HG02759 (cell line): Measurements from ENCODE around the gene LTBP1.
"Not testable (repeated sequence)": the region's sequence is repeated elsewhere in the genome, so short reads cannot be mapped to it uniquely, and the experiment has no call there.

Experiments
- ATAC-seq: cut with Tn5 transposase; IDR thresholded peaks from one replicate; pipeline ENCODE4 v1.9.1; 2021; ENCODE audit warnings: mild to moderate bottlenecking, moderate library complexity; ENCODE audit not compliant: unreplicated experiment

Gene LTBP1

DNA sequence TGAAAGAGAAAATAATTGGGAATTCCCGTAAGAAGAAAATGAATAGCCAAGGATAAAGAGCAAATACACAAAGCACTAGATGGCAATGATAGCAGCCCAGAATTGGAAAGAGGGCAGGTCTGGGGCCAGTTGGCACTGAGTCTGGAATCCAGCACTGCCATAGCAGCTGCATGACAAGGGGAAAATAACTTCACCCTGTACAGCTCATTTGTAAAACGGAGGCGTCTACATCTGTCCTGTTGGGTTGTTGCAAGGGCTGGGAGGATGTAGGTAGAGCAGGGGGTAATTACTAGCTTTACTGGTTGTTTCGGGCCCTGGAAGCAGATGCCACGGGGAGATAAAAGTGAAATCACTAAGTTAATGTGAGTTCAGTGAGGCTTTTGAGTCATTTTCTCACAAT is 419.7 kb downstream of the LTBP1 start:
- no peak for ATAC-seq

DNA sequence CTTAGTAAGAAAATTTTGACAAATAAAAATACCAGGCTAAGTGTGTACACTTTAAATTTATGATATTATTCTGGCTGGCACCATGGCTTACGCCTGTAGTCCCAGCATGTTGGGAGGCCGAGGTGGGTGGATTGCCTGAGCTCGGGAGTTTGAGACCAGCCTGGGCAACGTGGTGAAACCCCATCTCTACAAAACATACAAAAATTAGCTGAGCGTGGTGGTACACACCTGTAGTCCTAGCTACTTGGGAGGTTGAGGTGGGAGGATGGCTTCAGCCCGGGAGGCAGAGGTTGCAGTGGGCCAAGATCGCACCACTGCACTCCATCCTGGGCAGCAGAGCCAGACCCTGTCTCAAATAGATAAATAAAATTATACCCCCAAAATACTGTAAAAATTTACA is 421.8 kb downstream of the LTBP1 start:
- ATAC-seq, result not testable (repeated sequence)

DNA sequence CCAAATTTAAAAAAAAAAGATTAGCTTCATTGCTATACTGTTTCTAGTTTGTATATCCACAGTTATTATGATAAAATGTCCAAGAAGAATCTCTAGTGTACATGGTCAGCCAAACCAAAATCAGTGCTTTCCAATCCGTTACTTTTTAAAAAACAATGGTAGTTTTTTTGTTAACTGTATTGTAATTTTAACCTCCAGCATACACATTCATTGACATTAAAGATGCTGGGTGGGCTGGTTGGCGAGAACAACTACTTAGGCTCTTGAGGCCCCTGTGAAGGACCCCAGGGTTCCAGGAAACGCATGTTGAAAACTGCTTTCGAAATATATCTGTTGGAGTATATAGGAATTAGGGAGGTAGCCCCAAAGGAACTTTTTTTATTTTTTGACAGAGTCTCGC is 422.4 kb downstream of the LTBP1 start:
- no peak for ATAC-seq

DNA sequence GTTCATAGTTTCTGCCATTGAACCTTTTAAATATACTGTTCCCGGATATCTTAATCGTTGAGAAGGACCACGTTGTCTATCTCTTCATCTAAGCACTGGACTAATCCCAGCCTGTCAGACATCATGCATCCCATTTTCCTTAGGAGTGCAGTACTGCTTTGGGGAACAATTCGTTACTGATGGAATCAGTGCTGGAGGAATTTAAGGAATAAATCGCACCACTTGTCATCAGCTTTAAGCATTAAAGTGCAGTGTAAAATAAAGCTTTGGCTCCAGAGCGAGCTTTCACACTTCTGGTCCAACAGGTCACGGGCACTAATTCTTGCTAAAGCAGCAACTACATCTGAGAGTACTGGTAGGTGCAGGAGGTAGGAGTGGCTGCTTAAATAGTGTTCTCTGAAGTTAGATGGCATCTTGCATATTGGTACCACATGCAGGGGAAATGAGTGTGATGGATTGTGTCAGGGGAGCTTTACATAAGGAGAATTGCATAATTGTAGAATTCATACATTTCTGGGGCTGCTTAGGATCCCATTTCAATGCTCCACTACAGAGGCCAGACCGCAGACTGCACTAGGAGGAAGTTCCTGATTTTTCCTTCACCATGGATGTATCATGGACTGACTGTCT is 424.0 kb downstream of the LTBP1 start:
- ATAC-seq, result no peak

DNA sequence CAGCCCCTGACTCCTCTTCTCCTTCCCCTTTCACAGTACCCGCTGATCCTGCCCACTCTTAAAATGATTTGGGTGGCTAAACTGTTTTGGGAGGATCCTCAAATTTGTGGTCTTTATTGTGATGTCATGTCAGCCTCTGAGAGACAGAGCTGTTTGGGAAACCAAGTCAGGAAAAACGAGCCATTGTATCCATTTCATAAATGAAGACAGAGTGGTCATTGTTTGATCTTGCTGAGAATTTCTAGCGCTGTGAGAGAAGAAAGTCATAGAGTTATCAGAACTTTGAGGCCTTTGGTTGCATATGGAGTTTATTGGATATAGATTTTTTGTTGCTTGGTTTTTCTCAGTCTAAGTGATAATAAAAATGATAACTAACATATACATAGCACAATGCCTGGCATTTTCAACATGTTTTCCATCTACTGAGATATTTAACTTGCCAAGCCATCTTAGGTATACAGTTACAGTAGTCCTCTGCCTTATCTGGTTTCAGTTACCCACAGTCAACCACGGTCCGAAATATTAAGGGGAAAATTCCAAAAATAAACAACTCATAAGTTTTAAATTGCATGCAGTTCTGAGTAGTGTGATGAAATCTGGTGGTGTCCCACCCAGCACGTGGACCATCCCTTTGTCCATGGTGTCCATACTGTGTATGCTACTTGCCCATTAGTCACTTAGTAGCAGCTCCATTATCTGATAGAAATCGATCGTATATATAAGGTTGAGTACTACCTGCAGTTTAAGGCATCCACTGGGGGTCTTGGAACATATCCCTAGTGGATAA is 424.7 kb downstream of the LTBP1 start:
- ATAC-seq, result no peak

DNA sequence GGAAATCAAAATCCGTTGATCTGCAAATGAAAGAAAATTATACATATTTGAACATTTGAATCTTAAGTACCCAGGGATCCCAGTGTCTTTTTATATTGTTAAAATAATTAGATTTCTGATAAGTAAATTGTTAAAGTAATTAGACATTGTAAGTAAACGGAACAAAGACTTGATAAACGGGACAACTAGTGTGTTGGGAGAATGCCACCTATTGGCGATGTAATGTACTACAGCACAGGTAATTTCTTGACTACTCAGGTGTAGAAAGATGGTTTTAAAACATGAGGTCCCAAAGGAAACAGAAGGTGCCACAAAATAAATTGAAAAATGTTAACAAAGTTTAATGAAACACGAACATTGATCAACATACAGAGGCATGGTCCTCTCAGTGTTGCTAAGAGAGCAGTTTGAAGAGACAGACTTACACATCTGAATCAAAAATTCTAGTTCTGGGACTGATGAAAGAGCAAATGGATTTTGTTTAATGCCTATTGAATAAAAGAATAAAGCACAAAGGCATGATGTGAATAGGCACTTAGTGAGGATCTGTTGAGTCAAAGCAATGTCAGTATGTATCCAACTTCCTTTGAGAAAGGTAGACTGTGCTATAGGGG is 426.3 kb downstream of the LTBP1 start:
- ATAC-seq, result peak; percentile 64

DNA sequence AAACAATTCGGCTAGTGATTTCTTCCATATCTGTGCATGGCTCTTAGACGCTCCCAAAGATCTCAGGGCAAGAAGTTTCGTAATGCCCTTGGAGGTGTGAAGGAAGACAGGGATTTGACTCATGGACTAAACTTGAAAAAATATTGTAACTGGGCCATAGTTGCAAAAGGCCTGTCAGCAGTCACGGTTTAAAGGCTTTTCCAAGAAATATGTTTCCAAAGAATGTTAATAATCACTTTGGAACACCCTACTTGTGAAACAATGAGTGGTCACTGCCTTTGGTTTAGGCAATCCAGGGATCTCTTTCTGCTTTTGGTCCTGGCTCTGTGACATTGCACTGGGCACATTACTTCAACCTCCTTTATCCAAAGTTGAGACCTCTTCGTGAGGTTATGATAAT is 427.2 kb downstream of the LTBP1 start:
- no peak for ATAC-seq

DNA sequence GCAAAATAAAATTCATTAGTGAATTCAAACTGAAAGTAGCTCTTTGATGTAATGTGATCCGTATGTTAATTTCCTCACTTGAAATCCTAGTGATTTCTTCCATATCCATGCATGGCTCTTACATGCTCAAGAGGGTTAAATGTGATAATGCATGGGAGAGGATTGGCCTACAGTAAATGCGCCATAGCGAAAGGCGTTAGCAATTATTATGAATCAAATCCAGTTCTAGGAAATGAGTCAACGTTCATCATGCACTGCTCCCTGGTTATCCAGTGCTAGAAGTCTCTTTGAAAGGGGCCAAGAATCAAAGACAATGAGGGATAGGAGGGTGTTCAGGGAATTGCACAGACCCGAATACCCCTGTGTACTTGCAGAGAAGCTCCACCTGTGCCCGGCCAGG is 428.3 kb downstream of the LTBP1 start:
- no peak for ATAC-seq

DNA sequence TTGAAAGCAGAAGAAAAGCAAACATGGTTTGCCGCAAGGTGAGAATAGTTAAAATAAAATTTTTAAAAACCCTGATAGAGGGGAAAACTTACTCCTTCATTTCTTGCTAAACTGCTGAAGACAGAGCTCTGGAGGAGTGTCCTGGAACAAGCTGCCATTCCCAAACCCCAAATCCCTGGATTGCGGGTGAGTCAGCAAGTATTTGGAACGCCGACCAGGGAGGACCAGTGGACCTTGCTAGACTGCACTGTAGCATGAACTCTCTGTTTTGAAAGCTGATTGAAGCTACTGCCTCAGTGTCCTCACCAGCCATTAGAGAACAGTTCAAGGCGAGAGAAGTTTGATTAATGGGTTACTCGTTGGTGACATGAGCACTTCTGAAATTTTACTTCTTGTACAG is 430.3 kb downstream of the LTBP1 start:
- ATAC-seq, result no peak

DNA sequence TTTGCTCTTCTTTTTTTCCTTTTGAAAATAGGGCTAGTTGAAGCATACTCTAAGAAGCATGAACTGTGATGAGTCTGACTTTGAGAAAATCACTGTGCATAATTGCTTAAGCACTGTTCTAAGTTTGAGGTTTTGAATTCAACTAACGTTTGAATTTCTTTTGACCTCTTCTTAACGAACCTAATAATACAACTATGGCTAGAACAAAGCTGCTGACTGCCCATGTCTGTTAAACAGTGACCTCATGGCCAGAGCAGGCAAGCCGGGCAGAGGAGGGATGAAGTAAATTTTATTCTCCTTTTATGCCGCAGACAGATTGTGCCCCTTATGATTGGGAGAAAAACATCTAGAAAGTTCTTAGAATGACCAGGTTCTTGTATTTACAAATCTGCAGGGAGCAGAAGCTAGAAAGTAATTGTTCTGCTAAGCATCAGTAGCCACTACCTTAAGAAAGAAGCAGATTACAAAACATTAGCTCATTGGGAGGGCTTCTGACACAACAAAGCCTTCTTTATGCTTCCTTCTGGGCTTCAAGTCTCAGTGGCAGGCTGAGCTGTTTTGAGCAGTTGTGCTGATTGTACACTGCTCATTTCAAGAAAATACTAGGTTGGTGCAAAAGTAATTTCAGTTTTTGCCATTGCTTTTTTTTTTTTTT is 431.9 kb downstream of the LTBP1 start:
- ATAC-seq, result no peak

DNA sequence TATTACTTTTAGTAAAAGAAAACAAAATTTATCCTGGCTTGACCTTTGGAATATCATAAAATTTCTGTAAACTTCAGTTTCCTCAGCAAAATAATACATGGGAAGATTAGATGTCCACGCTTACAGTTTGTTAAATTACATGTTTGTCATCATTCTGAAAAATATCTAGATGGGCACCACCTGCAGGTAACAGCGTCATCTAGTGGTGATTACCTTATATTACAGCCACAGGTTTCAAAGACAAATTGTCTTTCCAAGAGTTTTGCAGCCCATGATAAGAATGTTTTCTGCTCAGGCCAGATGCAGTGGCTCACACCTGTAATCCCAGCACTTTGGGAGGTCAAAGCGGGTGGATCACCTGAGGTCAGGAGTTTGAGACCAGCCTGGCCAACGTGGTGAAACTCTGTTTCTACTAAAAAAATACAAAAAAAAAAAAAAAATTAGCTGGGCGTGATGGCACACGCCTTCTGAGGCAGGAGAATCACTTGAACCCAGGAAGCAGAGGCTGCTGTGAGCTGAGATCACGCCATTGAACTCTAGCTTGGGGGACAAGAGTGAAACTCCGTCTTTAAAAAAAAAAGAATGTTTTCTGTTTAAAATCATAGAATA is 433.4 kb downstream of the LTBP1 start:
- ATAC-seq, result no peak

DNA sequence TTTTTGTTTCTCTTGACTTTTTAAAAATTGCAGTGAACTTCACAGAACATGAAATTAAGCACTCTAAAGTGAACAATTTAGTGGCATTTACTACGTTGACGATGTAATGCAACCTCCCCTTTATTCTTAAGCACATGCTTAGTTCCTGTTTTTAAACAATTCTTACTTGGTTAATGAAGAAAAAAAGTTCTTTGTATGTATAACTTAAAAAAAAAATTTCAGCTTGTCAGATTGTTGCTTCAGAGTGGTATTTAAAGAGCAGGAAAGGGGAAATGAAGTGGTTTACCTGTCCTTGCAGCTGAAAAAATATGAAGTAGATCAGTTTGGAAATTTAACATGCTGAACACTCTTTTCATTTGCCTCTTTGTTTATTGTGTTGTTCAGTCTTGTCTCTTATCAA is 434.0 kb downstream of the LTBP1 start:
- ATAC-seq, result no peak

DNA sequence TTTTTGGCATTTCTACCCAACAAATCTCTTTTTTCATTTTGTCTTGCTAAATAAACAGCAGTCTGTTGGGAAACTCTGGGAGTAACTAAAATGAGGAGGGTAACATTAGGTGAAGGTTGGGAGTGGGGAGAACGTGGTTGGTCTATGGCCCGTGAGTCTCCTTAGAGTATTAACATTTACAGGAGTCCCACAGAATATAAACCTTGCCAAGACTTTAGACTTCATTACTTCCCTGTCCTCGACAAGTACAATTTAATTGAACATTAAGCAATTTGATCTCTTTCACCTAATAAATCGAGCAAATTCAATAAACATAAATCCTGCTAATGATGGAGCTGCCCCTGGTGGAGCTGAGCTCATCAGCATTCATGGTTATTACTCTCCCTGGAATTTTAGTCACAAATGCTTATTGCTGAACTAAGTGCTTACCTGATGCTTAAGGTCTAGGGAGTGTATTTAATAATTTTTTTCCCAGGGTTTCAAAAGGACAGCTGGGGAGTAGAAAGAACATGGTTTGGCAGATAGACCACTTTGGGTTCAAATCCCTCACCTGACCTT is 434.6 kb downstream of the LTBP1 start:
- no peak for ATAC-seq

DNA sequence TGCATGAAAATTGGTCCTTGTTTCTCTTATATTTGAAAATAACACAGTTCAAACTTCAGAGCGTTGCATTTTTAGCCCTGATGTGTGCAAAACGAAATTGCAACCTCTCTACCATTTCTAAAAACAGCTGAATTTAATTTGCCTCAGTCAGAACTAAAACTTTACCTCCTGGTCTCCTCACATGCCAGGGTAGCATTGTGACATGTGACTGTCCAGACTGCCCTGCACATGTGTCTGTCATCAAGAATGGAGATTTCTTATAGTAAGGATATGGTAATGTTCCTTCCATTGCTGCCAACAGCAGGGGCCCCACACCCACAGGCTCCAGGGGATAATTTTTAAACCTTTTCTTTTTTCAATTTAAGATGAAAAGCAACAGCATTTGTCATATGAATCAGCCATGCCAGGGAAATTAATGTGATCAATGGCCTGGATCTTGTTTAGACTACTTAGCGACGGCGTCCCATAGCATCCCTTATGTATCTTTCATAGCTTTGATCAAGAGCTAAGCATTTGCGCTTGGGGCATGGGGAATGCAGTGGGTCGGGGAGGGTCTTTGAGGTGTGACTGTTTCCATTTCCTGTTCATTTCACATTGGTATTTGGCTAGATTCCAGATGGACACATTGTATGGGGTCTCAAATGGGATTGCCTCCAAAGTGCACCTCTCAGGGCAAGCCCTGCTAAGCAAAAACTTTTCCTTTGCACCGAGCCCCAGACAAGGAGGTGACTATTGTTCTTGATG is 437.3 kb downstream of the LTBP1 start:
- ATAC-seq, result no peak

DNA sequence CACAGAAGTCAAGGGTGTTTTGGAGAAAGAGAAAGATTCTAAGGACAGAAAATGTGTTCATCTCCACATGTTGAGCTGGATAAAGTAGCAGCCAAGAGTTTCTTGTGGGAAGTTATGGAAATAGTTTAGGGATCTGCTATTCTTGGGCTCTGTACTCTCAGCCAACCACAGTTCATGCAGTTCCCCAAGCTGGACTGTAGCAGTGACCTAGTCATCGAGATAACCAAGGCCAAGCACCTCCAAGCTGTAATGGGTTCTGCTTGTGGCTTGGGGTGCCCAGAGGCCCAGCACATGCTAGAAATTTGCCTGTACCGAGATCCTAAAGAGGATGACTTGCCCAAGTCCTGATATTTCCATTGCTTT is 437.8 kb downstream of the LTBP1 start:
- no peak for ATAC-seq

DNA sequence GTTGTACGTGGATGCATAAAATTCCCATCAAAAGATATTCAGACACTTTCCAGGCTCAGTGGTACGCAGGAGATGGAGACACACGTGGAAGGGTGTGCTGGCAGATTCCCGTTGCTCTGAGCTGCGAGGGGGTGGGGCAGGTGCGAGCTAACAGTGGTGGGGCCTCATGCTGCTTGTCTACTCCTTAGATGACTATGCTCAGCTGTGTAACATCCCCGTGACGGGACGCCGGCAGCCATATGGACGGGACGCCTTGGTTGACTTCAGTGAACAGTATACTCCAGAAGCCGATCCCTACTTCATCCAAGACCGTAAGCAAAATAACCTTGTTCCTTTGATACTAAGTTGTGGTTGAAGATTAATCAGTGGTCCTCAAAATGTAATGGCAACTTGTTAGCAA is 442.2 kb downstream of the LTBP1 start:
- ATAC-seq, result no peak

DNA sequence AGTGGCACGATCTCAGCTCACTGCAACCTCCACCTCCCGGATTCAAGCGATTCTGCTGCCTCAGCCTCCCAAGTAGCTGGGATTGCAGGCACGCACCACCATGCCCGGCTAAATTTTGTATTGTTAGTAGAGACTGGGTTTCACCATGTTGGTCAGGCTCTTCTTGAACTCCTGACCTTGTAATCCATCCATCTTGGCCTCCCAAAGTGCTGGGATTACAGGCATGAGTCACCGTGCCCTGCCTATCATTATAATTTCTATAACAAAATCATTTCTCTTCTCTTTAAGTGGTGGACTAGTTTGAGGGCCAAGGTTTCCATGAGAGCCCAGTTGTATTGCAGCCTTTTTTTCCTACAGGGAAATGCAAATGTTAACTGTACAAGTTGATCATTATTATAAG is 442.9 kb downstream of the LTBP1 start:
- not testable (repeated sequence) for ATAC-seq

DNA sequence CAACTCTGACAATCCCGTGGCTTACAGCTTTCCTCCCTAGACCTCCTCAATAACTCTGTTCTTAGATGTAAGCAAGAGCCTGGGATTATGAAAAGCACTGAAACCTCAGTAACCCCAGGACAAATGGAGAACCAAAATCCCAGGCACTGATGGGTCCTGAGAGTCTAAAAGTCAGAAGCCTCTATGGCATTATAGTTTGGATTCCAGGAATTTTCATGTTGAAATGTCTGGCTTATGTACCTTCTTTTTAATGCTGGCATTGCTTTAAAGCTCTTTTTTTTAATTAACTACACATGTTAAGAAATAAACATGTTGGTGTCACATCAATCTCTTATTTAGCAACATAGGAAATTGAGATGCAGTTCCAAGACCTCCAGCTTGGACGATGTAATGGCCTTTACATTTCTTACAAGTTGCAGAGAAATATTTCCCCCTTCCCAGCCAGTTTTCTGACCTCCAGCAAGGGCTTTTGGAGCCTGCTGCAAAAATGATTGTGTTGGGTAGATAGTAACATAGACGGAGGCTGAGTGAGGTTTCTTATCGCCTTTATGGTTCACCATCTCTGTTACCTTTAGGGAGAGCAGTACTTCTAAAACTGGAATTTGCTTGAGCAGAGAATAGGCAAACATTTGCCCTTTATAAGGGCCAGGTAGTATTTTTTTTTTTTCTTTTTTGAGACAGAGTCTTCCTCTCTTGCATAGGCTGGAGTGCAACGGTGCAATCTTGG is 444.9 kb downstream of the LTBP1 start:
- no peak for ATAC-seq

DNA sequence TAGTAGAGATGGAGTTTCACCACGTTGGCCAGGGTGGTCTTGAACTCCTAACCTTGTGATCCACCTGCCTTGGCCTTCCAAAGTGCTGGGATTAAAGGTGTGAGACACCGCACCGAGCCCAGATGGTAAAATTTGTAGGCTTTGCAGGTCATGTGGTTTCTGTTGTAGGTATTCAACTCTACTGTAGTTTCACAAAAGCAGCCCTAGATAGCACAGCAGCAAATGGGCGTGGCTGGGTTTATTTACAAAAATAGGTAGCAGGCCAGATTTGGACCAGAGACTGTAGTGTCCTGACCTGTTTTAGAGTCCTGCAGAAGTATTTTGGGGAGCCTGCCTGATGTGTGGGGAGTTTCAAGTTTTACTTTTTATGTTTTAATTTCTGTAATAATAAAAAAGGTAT is 445.6 kb downstream of the LTBP1 start:
- ATAC-seq, result no peak

DNA sequence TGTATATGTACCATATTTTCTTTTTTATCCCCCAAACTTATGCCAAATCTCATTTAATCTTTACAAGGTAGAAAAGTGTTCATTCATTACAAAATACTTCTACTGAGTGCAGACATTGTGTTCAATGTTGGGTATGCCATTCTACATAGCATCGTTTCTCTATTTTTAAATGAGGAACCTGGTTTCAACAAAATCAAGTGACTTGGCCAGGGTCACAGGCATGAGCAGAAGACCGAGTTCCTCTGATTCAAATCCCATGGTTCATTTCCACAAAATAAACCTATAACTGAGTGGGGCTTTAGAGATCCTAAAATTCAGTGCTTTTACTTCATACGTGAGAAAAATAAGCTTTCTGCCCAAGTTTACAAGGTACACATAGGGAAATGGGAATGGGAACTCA is 448.3 kb downstream of the LTBP1 start:
- ATAC-seq, result no peak
